PC-3 (cell line): ENCODE measurements around the gene CCDC141. TPM values are rescaled to one million over a fixed set of nuclear protein-coding genes. Genes with fewer than 3 reads are reported as not detected.

ENCODE experiments used
- ATAC-seq: fragments of 200-7000 bp; cut with Tn5 transposase; 2 replicates; pipeline ENCODE4 v1.9.1; 2020; ENCODE audit warnings: mild to moderate bottlenecking, moderate library complexity
- BruUV-seq: library from RNA; stranded (reverse); fragments of 400-500 nt; replicated peaks from 2 replicates; lab custom pipeline; 2021; lab: Mats Ljungman, UMichigan
- CTCF ChIA-PET: fragments of 300-600 bp; sonication (Branson Sonifier 250); formaldehyde crosslinking; loops from one replicate; lab custom pipeline; 2022; ENCODE audit warnings: antibody characterized with exemption; lab: Charles Lee
- POLR2A ChIA-PET: fragments of 300-600 bp; sonication (Branson Sonifier 250); formaldehyde crosslinking; loops from one replicate; lab custom pipeline; 2022; ENCODE audit warnings: antibody characterized with exemption; ENCODE audit not compliant: unreplicated experiment; lab: Charles Lee
- DNase-seq: peaks from one replicate; pipeline ENCODE4 v3.0.0-alpha.2; 2015
- H2AFZ ChIP-seq: fragments of 300-600 bp; sonication (generic); 2 replicates; pipeline ENCODE4 v1.6.0; 2016; ENCODE audit warnings: antibody characterized with exemption, low read length
- H3F3A ChIP-seq: fragments of 300-600 bp; sonication (generic); one replicate; pipeline ENCODE4 v1.6.0; 2017; ENCODE audit warnings: antibody characterized with exemption, low read length, control low read depth, mild to moderate bottlenecking; ENCODE audit not compliant: unreplicated experiment
- H3K27ac ChIP-seq: fragments of 300-600 bp; sonication (generic); 2 replicates; pipeline ENCODE4 v1.5.1; 2016; ENCODE audit warnings: mild to moderate bottlenecking, low read length
- H3K27me3 ChIP-seq: fragments of 300-600 bp; sonication (generic); 2 replicates; pipeline ENCODE4 v1.6.1; 2016; ENCODE audit warnings: low read length, mixed read lengths
- H3K36me3 ChIP-seq: fragments of 300-600 bp; sonication (generic); 2 replicates; pipeline ENCODE4 v1.6.1; 2016; ENCODE audit warnings: low read depth, mixed run types, low read length, mixed read lengths
- H3K4me1 ChIP-seq: fragments of 300-600 bp; sonication (generic); 2 replicates; pipeline ENCODE4 v1.5.1; 2016; ENCODE audit warnings: low read length; ENCODE audit not compliant: insufficient read depth
- H3K4me2 ChIP-seq: fragments of 300-600 bp; sonication (generic); 2 replicates; pipeline ENCODE4 v1.6.0; 2016; ENCODE audit warnings: low read length
- H3K4me3 ChIP-seq: fragments of 300-600 bp; sonication (generic); 2 replicates; pipeline ENCODE4 v1.5.1; 2016; ENCODE audit warnings: mild to moderate bottlenecking, low read length, mixed read lengths
- H3K79me2 ChIP-seq: fragments of 300-600 bp; sonication (generic); 2 replicates; pipeline ENCODE4 v1.6.1; 2017; ENCODE audit warnings: low read length, mixed read lengths
- H3K9ac ChIP-seq: fragments of 300-600 bp; sonication (generic); 2 replicates; pipeline ENCODE4 v1.6.0; 2016; ENCODE audit warnings: mild to moderate bottlenecking, low read length
- H3K9me2 ChIP-seq: fragments of 300-600 bp; sonication (generic); replicated peaks from 2 replicates; pipeline ENCODE4 v1.6.1; 2016; ENCODE audit warnings: mixed run types, low read length, mixed read lengths
- H3K9me3 ChIP-seq: fragments of 300-600 bp; sonication (generic); 2 replicates; pipeline ENCODE4 v1.6.1; 2016; ENCODE audit warnings: low read length, mixed read lengths
- H4K20me1 ChIP-seq: fragments of 300-600 bp; sonication (generic); 2 replicates; pipeline ENCODE4 v1.6.1; 2016; ENCODE audit warnings: low read length, mixed read lengths
- EZH2 ChIP-seq: fragments of 300-600 bp; sonication (generic); IDR thresholded peaks from one replicate; pipeline ENCODE4 v1.6.1; 2017; ENCODE audit warnings: antibody characterized with exemption, mild to moderate bottlenecking, low read length; ENCODE audit not compliant: unreplicated experiment
- EZH2phosphoT487 ChIP-seq: fragments of 300-600 bp; sonication (generic); IDR thresholded peaks from 2 replicates; pipeline ENCODE4 v1.6.1; 2018; ENCODE audit warnings: mild to moderate bottlenecking, antibody characterized with exemption, low read length, borderline replicate concordance
- intact Hi-C: fragments of 100-400 bp; cut with micrococcal nuclease; formaldehyde crosslinking; loops from 2 replicates; pipeline ENCODE4 v1.9.0; 2023
- total RNA-seq: library from RNA; depleted of rRNA; stranded (reverse); fragments of >200 nt; gene quantifications from 2 replicates; pipeline ENCODE4 v1.2.3, GENCODE V29; 2014
- TF ChIP-seq, protein P1 (sequence below): fragments of 300-600 bp; sonication (generic); conservative IDR thresholded peaks from 2 replicates; pipeline ENCODE4 v1.5.1; 2017; ENCODE audit warnings: antibody characterized with exemption, low read depth, mild to moderate bottlenecking, low read length

CCDC141 gene
- total RNA-seq, 1 experiment from 2014 or later: 1.1 TPM

DNA sequence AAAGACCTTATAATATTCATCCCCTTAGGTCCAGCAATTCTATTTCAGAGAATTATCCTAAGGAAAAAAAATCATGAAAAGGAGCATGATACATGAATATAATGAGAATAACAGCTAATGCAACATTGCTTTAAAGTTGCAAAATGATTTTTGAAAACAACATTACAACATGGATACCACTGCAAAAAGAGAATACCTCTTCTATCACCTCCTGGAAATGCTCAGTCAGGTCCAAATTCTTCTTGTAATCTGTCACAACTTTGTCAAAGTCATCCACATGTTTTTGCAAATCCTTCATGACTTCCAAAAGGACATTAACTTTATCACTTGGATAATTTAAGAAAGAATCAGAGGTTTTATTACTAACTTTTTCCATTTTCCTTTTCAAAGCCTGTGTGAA lies 194.8 kb downstream of the CCDC141 start:
- TF ChIP-seq EZH2phosphoT487: no peak
- TF ChIP-seq EZH2: no peak
- TF ChIP-seq, protein P1, sequence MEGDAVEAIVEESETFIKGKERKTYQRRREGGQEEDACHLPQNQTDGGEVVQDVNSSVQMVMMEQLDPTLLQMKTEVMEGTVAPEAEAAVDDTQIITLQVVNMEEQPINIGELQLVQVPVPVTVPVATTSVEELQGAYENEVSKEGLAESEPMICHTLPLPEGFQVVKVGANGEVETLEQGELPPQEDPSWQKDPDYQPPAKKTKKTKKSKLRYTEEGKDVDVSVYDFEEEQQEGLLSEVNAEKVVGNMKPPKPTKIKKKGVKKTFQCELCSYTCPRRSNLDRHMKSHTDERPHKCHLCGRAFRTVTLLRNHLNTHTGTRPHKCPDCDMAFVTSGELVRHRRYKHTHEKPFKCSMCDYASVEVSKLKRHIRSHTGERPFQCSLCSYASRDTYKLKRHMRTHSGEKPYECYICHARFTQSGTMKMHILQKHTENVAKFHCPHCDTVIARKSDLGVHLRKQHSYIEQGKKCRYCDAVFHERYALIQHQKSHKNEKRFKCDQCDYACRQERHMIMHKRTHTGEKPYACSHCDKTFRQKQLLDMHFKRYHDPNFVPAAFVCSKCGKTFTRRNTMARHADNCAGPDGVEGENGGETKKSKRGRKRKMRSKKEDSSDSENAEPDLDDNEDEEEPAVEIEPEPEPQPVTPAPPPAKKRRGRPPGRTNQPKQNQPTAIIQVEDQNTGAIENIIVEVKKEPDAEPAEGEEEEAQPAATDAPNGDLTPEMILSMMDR: no peak
- H3K4me3 ChIP-seq: no peak overlapping the region
- intact Hi-C loops: no loop called here
- H2AFZ ChIP-seq: no peak overlapping the region
- H3K36me3 ChIP-seq: no peaks in the 10 kb centered on the region
- H4K20me1 ChIP-seq: no peaks in the 10 kb centered on the region
- DNase-seq (no peak), ATAC-seq (no peak)
- H3K27me3 ChIP-seq: no peaks in the 10 kb centered on the region
- H3K27ac ChIP-seq: no peak overlapping the region
- ChIA-PET CTCF (no interaction called here), POLR2A (no interaction called here)
- H3K9me3 ChIP-seq: no peaks in the 10 kb centered on the region
- no peak overlapping the region for H3K4me2 ChIP-seq
- H3F3A ChIP-seq: no peaks in the 10 kb centered on the region
- no peaks in the 10 kb centered on the region for H3K79me2 ChIP-seq
- no peak overlapping the region for H3K9ac ChIP-seq
- H3K9me2 ChIP-seq: no peaks in the 10 kb centered on the region
- no TSS peak for BruUV-seq
- H3K4me1 ChIP-seq: peaks cover 19% of the 10 kb centered on the region

DNA sequence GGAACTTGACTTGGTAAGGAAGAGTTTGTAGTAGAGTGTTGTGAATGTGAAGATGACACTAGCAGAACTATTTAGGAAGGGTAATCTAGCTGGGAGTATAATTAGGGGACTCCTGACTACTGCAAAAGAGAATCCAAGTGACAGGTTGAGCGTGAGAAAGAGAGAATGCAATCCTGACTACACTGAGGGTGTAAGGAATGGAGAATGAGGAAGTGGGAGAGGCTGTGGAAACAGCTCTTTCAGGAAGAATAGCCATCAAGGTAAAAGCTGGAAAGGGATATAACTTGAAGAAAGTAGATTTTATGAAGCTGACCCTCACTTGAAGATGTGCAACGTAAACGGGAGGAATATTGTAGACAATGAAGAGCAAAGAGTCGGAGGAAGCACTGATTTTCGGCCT lies 201.6 kb downstream of the CCDC141 start:
- no peak for ATAC-seq
- POLR2A ChIA-PET: no interaction called here

GRCh38 chr2:178846458-178846802 lies 203.5 kb downstream of the CCDC141 start:
- peak; percentile 42 for ATAC-seq
- BruUV-seq: no TSS peak
- POLR2A ChIA-PET: no interaction called here

More for the DNA sequence above, 201.6 kb downstream of the CCDC141 start:
- CTCF ChIA-PET: no interaction called here
- Histone ChIP-seq H3K4me1 (peaks cover 17% of the 10 kb centered on the region), H3K4me3 (no peak overlapping the region), H3K27ac (no peak overlapping the region), H2AFZ (no peak overlapping the region), H3K36me3 (no peaks in the 10 kb centered on the region), H3K9me3 (no peaks in the 10 kb centered on the region), H4K20me1 (no peaks in the 10 kb centered on the region), H3K79me2 (no peaks in the 10 kb centered on the region), H3F3A (no peaks in the 10 kb centered on the region), H3K9me2 (no peaks in the 10 kb centered on the region), H3K9ac (no peak overlapping the region), H3K4me2 (no peak overlapping the region), H3K27me3 (no peaks in the 10 kb centered on the region)
- no peak for DNase-seq
- no TSS peak for BruUV-seq
- intact Hi-C loops: no loop called here
- TF ChIP-seq EZH2 (no peak), EZH2phosphoT487 (no peak)
- TF ChIP-seq, protein P1: no peak

More at GRCh38 chr2:178846458-178846802, 203.5 kb downstream of the CCDC141 start:
- no peak overlapping the region for H3K27ac ChIP-seq
- H3F3A ChIP-seq: no peaks in the 10 kb centered on the region
- no peaks in the 10 kb centered on the region for H3K36me3 ChIP-seq
- no peaks in the 10 kb centered on the region for H3K9me2 ChIP-seq
- no peaks in the 10 kb centered on the region for H4K20me1 ChIP-seq
- no peaks in the 10 kb centered on the region for H3K9me3 ChIP-seq
- H3K4me1 ChIP-seq: peaks cover 8% of the 10 kb centered on the region
- no peak overlapping the region for H3K4me3 ChIP-seq
- H3K4me2 ChIP-seq: no peak overlapping the region
- no peaks in the 10 kb centered on the region for H3K79me2 ChIP-seq
- H2AFZ ChIP-seq: no peak overlapping the region
- DNase-seq: peak; percentile 43
- no peaks in the 10 kb centered on the region for H3K27me3 ChIP-seq
- CTCF ChIA-PET: no interaction called here
- intact Hi-C loops: no loop called here
- no peak for TF ChIP-seq EZH2
- no peak for TF ChIP-seq EZH2phosphoT487
- TF ChIP-seq, protein P1: no peak
- no peak overlapping the region for H3K9ac ChIP-seq
